Glutamatergic neuron (in vitro differentiated cells): Measurements from ENCODE around the gene PIPOX. TPM values are rescaled to one million over a fixed set of nuclear protein-coding genes. Genes with fewer than 3 reads are reported as not detected.

Experiments used
- DNase-seq: peaks from one replicate; pipeline ENCODE4 v3.0.0; 2022
- H3K27ac Mint-ChIP-seq: one replicate; pipeline ENCODE4 v1.8.0; 2020; ENCODE audit warnings: mild to moderate bottlenecking, mixed read lengths, inconsistent platforms; ENCODE audit not compliant: unreplicated experiment
- H3K27me3 Mint-ChIP-seq: one replicate; pipeline ENCODE4 v1.8.0; 2020; ENCODE audit warnings: mild to moderate bottlenecking, moderate library complexity, mixed read lengths, inconsistent platforms; ENCODE audit not compliant: unreplicated experiment
- H3K36me3 Mint-ChIP-seq: one replicate; pipeline ENCODE4 v1.8.0; 2020; ENCODE audit warnings: mild to moderate bottlenecking, mixed read lengths, inconsistent platforms; ENCODE audit not compliant: unreplicated experiment
- H3K4me1 Mint-ChIP-seq: one replicate; pipeline ENCODE4 v1.8.0; 2020; ENCODE audit warnings: mild to moderate bottlenecking, low read depth, mixed read lengths, inconsistent platforms; ENCODE audit not compliant: unreplicated experiment
- H3K4me3 Mint-ChIP-seq: one replicate; pipeline ENCODE4 v1.8.0; 2020; ENCODE audit warnings: mild to moderate bottlenecking, mixed read lengths, inconsistent platforms; ENCODE audit not compliant: unreplicated experiment
- H3K9me3 Mint-ChIP-seq: one replicate; pipeline ENCODE4 v1.8.0; 2020; ENCODE audit warnings: mild to moderate bottlenecking, moderate library complexity, mixed read lengths, inconsistent platforms; ENCODE audit not compliant: unreplicated experiment
- total RNA-seq: library from RNA; stranded (reverse); fragmentation: NEBNext Ultra II Directional; extraction: Animal tissue kit (Norgen Biotek cat#: 25700); gene quantifications from one replicate; pipeline ENCODE4 v1.2.1, GENCODE V29; 2021; ENCODE audit not compliant: unreplicated experiment
- TF ChIP-seq, protein P1 (sequence below): fragments of 200-600 bp; sonication (generic); IDR thresholded peaks from one replicate; pipeline ENCODE4 v1.5.0; 2021; ENCODE audit not compliant: partially characterized antibody, unreplicated experiment

Gene PIPOX
- total RNA-seq, 1 donor from 2014 or later: 1.4 TPM

DNA sequence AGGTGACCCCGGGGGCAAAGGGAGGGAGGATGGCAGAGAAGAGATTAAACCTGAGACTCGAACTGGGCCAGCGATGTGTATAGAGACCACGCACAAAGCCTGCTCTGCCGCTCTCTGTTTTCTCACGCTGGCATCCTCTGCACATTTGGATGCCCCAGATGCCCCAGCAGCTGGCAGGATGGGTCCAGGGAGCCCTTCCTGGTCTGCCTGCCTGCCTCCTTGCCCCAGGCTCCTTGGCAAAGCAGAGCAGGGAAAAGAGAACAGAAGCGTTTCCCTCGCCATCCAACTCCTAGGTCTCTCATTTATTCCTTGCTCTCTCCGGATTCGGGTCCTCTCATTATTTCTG is 5.2 kb upstream of the PIPOX start:
- H3K27ac Mint-ChIP-seq: no peak overlapping the region
- H3K4me3 Mint-ChIP-seq: no peak overlapping the region
- H3K4me1 Mint-ChIP-seq: peaks cover 3% of the 10 kb centered on the region
- no peak for DNase-seq
- H3K36me3 Mint-ChIP-seq: peaks cover 11% of the 10 kb centered on the region
- peaks cover 1% of the 10 kb centered on the region for H3K27me3 Mint-ChIP-seq
- peaks cover 3% of the 10 kb centered on the region for H3K9me3 Mint-ChIP-seq
- TF ChIP-seq, protein P1, sequence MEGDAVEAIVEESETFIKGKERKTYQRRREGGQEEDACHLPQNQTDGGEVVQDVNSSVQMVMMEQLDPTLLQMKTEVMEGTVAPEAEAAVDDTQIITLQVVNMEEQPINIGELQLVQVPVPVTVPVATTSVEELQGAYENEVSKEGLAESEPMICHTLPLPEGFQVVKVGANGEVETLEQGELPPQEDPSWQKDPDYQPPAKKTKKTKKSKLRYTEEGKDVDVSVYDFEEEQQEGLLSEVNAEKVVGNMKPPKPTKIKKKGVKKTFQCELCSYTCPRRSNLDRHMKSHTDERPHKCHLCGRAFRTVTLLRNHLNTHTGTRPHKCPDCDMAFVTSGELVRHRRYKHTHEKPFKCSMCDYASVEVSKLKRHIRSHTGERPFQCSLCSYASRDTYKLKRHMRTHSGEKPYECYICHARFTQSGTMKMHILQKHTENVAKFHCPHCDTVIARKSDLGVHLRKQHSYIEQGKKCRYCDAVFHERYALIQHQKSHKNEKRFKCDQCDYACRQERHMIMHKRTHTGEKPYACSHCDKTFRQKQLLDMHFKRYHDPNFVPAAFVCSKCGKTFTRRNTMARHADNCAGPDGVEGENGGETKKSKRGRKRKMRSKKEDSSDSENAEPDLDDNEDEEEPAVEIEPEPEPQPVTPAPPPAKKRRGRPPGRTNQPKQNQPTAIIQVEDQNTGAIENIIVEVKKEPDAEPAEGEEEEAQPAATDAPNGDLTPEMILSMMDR: no peak

DNA sequence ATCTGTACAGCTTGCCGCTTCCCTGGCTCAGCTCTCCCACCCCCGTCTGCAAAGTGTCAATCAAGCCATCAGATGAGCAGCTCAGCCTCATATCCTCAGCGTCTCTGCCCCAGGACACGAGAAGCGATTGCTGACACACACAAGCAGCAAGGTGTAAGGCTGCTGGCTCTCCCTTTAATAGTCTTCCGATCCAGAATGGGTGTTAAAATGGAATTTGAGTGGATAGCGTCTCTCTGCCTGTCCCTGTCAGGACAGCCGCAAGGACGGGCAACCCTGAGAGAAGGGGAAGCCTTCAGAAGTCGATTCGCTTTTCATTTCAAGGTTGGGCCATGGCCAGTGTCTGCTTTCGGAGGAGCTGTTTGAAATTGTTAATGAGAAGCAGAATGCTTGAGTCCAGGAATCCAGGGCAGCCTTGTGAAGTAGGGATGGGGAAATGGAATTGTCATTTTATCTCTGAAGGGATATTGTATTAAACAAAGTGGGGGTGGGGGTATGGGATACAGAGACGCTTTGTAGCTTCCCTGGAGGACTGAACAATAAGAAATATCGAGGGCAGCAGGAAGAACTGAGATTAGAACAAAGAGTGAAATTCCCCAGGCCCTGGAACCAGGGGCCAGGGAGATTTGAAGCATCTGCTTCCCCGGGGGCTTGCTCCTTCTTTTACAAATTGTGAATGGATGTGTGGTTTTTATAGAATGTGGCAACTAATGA is 4.7 kb upstream of the PIPOX start:
- Mint-ChIP-seq H3K27ac (no peak overlapping the region), H3K36me3 (peaks cover 11% of the 10 kb centered on the region), H3K4me3 (no peak overlapping the region), H3K4me1 (peaks cover 5% of the 10 kb centered on the region), H3K9me3 (peaks cover 3% of the 10 kb centered on the region), H3K27me3 (peaks cover 1% of the 10 kb centered on the region)
- no peak for DNase-seq
- TF ChIP-seq, protein P1: no peak

DNA sequence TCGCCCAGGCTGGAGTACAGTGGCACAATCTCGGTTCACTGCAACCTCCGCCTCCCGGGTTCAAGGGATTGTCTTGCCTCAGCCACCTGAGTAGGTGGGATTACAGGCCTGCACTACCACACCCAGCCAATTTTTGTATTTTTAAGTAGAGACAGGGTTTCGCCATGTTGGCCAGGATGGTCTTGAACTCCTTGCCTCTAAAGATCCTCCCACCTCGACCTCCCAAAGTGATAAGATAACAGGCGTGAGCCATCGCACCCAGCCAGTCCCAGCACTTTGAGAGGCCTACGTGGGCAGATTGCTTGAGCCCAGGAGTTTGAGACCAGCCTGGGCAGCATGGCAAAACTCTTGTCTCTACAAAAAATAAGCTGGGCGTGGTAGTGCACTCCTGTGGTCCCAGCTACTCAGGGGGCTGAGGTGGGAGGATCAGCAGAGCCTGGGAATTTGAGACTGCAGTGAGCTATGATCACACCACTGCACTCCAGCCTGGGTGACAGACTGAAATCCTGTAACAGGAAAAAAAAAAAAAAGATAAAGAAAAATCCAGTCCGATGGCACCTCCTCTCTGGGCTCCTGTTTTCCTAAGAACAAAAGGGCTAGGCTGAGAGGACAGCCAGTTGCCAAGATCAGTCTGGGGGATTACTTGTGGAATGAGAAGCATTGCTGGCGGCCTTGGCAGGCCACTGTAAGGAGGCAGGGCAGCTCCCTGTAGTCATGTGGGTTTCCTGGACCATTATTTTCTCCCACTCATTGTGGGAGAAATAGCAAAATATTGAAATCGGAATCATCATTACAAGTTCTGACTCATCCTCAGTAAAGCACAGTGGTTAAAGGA is 3.0 kb upstream of the PIPOX start:
- no peak overlapping the region for H3K27ac Mint-ChIP-seq
- peaks cover 13% of the 10 kb centered on the region for H3K9me3 Mint-ChIP-seq
- no peak for DNase-seq
- H3K36me3 Mint-ChIP-seq: peaks cover 4% of the 10 kb centered on the region
- no peak overlapping the region for H3K4me3 Mint-ChIP-seq
- TF ChIP-seq, protein P1: no peak
- H3K27me3 Mint-ChIP-seq: peaks cover 1% of the 10 kb centered on the region
- H3K4me1 Mint-ChIP-seq: peaks cover 7% of the 10 kb centered on the region

DNA sequence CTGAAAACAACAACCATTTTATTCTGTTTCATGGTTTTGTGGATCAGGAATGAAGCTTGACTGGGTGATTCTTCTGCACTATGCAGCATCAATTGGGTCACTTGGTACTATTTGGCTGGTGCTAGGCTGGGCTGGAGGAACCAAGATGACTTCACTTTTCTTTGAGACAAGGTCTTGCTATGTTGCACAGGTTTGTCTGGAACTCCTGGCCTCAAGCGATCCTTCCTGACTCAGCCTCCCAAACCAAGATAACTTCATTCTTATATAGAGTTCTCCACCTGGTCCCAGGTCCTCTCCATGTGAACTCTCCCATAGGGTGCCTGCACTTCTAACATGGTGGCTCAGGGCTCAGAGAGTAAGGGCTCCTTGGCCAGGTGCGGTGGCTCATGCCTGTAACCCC is 1.9 kb upstream of the PIPOX start:
- TF ChIP-seq, protein P1: no peak
- peaks cover 13% of the 10 kb centered on the region for H3K4me1 Mint-ChIP-seq
- H3K4me3 Mint-ChIP-seq: no peak overlapping the region
- no peak for DNase-seq
- no peak overlapping the region for H3K27ac Mint-ChIP-seq
- no peaks in the 10 kb centered on the region for H3K36me3 Mint-ChIP-seq
- no peaks in the 10 kb centered on the region for H3K27me3 Mint-ChIP-seq
- H3K9me3 Mint-ChIP-seq: peaks cover 10% of the 10 kb centered on the region

DNA sequence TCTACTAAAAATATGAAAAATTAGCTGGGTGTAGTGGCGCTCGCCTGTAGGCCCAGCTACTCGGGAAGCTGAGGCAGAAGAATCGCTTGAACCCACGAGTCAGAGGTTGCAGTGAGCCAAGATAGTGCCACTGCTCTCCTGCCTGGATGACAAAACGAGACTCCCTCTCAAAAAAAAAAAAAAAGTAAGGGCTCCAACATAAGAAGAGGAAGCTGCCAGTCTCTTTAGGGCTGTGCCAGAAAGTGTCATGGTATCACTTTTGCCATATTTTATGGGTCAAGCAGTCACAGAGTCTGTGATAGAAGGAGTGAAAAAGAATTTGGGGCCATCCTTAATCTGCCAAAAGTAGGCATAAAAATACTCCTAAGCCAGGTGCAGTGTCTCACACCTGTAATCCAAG is 1.4 kb upstream of the PIPOX start:
- TF ChIP-seq, protein P1: no peak
- DNase-seq: no peak
- Mint-ChIP-seq H3K4me1 (peaks cover 18% of the 10 kb centered on the region), H3K9me3 (peaks cover 11% of the 10 kb centered on the region), H3K27ac (no peak overlapping the region), H3K36me3 (no peaks in the 10 kb centered on the region), H3K4me3 (no peak overlapping the region), H3K27me3 (no peaks in the 10 kb centered on the region)
